Neural progenitor cell (in vitro differentiated cells): Measurements from ENCODE around the gene BBS12.

Source experiments
- EZH2phosphoT487 ChIP-seq: fragments of 200-600 bp; sonication (generic); IDR thresholded peaks from 2 replicates; pipeline ENCODE4 v1.6.1; 2017; ENCODE audit warnings: antibody characterized with exemption
- TF ChIP-seq, protein P1 (sequence below): fragments of 200-600 bp; sonication (generic); IDR thresholded peaks from 2 replicates; pipeline ENCODE4 v1.5.1; 2017; ENCODE audit warnings: antibody characterized with exemption, mild to moderate bottlenecking

DNA sequence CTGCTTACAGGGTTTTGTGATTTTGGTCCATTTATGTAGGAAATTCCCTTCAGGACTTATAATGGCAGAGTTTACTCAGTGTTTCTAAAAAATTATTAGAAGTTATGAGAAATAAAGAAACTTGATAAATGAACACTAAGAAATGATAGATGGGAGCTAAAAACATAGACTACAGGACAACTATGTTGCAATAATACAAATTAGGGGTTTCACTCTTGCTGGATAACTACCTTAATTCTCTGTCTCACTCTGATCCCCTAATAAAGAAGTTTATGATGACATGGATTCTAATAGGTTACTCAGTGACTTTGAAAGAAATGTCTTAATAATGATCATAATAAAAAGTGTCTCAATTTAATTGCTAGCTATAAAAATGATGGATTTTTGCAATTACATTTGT, 23.3 kb upstream of the BBS12 start:
- TF ChIP-seq, protein P1, sequence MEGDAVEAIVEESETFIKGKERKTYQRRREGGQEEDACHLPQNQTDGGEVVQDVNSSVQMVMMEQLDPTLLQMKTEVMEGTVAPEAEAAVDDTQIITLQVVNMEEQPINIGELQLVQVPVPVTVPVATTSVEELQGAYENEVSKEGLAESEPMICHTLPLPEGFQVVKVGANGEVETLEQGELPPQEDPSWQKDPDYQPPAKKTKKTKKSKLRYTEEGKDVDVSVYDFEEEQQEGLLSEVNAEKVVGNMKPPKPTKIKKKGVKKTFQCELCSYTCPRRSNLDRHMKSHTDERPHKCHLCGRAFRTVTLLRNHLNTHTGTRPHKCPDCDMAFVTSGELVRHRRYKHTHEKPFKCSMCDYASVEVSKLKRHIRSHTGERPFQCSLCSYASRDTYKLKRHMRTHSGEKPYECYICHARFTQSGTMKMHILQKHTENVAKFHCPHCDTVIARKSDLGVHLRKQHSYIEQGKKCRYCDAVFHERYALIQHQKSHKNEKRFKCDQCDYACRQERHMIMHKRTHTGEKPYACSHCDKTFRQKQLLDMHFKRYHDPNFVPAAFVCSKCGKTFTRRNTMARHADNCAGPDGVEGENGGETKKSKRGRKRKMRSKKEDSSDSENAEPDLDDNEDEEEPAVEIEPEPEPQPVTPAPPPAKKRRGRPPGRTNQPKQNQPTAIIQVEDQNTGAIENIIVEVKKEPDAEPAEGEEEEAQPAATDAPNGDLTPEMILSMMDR, result no peak
- TF ChIP-seq EZH2phosphoT487, result no peak
